A673 (cell line): ENCODE measurements around the gene SCYL1.

ENCODE experiments used
- EZH2 ChIP-seq: fragments of 200-600 bp; sonication (generic); IDR thresholded peaks from 2 replicates; pipeline ENCODE4 v1.6.1; 2017; ENCODE audit warnings: borderline replicate concordance, low read depth, mild to moderate bottlenecking, mixed read lengths, antibody characterized with exemption, low read length; ENCODE audit not compliant: poor library complexity, severe bottlenecking
- TF ChIP-seq, protein P1 (sequence below): fragments of 300-800, 200-600 bp; sonication (generic); conservative IDR thresholded peaks from 2 replicates; pipeline ENCODE4 v1.5.1; 2017; ENCODE audit warnings: low read depth, mild to moderate bottlenecking, antibody characterized with exemption, low read length, moderate library complexity, mixed read lengths

DNA sequence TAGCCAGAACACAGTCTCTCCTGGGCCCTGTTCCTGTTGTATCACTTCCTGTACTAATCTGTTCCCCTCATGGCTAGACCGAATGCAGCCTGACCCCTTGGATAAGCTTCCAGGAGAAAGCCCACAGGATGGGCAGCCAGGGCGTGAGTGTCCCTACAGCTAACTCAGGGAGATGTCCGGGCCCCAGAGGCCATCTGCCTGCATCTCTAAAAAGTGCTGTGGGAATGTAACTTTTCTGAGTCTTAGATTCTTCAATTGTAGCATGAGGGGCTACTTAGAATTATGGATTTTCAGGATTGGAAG lies 33.8 kb upstream of the SCYL1 start:
- TF ChIP-seq, protein P1, sequence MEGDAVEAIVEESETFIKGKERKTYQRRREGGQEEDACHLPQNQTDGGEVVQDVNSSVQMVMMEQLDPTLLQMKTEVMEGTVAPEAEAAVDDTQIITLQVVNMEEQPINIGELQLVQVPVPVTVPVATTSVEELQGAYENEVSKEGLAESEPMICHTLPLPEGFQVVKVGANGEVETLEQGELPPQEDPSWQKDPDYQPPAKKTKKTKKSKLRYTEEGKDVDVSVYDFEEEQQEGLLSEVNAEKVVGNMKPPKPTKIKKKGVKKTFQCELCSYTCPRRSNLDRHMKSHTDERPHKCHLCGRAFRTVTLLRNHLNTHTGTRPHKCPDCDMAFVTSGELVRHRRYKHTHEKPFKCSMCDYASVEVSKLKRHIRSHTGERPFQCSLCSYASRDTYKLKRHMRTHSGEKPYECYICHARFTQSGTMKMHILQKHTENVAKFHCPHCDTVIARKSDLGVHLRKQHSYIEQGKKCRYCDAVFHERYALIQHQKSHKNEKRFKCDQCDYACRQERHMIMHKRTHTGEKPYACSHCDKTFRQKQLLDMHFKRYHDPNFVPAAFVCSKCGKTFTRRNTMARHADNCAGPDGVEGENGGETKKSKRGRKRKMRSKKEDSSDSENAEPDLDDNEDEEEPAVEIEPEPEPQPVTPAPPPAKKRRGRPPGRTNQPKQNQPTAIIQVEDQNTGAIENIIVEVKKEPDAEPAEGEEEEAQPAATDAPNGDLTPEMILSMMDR: no peak
- TF ChIP-seq EZH2: no peak
